Ishikawa (cell line): Measurements from ENCODE around the gene DCTPP1.

Source experiments
- CEBPB ChIP-seq: IDR thresholded peaks from 2 replicates; pipeline ENCODE4 v1.6.1; 2012
- CREB1 ChIP-seq: IDR thresholded peaks from 2 replicates; pipeline ENCODE4 v1.6.1; 2012; ENCODE audit warnings: low read depth
- EP300 ChIP-seq: IDR thresholded peaks from 2 replicates; pipeline ENCODE4 v1.6.1; 2012; ENCODE audit warnings: borderline replicate concordance
- NFIC ChIP-seq: IDR thresholded peaks from 2 replicates; pipeline ENCODE4 v1.6.1; 2012
- REST ChIP-seq: IDR thresholded peaks from 2 replicates; pipeline ENCODE4 v1.6.1; 2012; ENCODE audit warnings: low read depth, mild to moderate bottlenecking
- TAF1 ChIP-seq: IDR thresholded peaks from 2 replicates; pipeline ENCODE4 v1.6.1; 2012; ENCODE audit warnings: low read depth, mild to moderate bottlenecking
- YY1 ChIP-seq: IDR thresholded peaks from 2 replicates; pipeline ENCODE4 v1.6.1; 2012; ENCODE audit warnings: low read depth
- TF ChIP-seq, protein P1 (sequence below): IDR thresholded peaks from 2 replicates; pipeline ENCODE4 v1.6.1; 2012

- TF ChIP-seq, protein P1, sequence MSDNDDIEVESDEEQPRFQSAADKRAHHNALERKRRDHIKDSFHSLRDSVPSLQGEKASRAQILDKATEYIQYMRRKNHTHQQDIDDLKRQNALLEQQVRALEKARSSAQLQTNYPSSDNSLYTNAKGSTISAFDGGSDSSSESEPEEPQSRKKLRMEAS = no peak
- TF ChIP-seq CREB1 = no peak
- no peak for TF ChIP-seq REST
- TF ChIP-seq EP300 = no peak
- TF ChIP-seq TAF1 = no peak
- TF ChIP-seq CEBPB = no peak
- no peak for TF ChIP-seq NFIC
- TF ChIP-seq YY1 = no peak
Measured at GRCh38 chr16:30397056-30397455, 32.8 kb downstream of the DCTPP1 start.
